EH (cell line): ENCODE measurements around the gene BACH2.

Experiments
- DNase-seq: peaks from one replicate; pipeline ENCODE4 v3.0.0-alpha.2; 2015; ENCODE audit warnings: low read depth

BACH2 gene

GRCh38 chr6:90277302-90278011 lies 19.2 kb downstream of the BACH2 start:
- DNase-seq: no peak

- no peak for DNase-seq
Measured at GRCh38 chr6:90274451-90275030, 22.1 kb downstream of the BACH2 start.

GRCh38 chr6:90273863-90274262 lies 22.8 kb downstream of the BACH2 start:
- DNase-seq: no peak

GRCh38 chr6:90272895-90273294 lies 23.7 kb downstream of the BACH2 start:
- no peak for DNase-seq

GRCh38 chr6:90271831-90272230 lies 24.8 kb downstream of the BACH2 start:
- DNase-seq: no peak

- no peak for DNase-seq
Measured at GRCh38 chr6:90269334-90269733, 27.3 kb downstream of the BACH2 start.

- DNase-seq: no peak
Measured at GRCh38 chr6:90268178-90268577, 28.5 kb downstream of the BACH2 start.

- DNase-seq: no peak
Measured at GRCh38 chr6:90266905-90267621, 29.6 kb downstream of the BACH2 start.

GRCh38 chr6:90264561-90264960 lies 32.1 kb downstream of the BACH2 start:
- DNase-seq: no peak

GRCh38 chr6:90263633-90264032 lies 33.0 kb downstream of the BACH2 start:
- DNase-seq: peak; percentile 6

- no peak for DNase-seq
Measured at GRCh38 chr6:90261801-90262200, 34.8 kb downstream of the BACH2 start.

GRCh38 chr6:90257486-90257738 lies 39.2 kb downstream of the BACH2 start:
- no peak for DNase-seq

GRCh38 chr6:90256698-90257485 lies 39.8 kb downstream of the BACH2 start:
- peak; percentile 83 for DNase-seq

- no peak for DNase-seq
Measured at GRCh38 chr6:90253631-90254030, 43.0 kb downstream of the BACH2 start.

GRCh38 chr6:90251295-90251992 lies 45.2 kb downstream of the BACH2 start:
- no peak for DNase-seq

- DNase-seq: no peak
Measured at GRCh38 chr6:90250405-90250804, 46.2 kb downstream of the BACH2 start.

GRCh38 chr6:90249458-90249857 lies 47.2 kb downstream of the BACH2 start:
- no peak for DNase-seq

GRCh38 chr6:90249034-90249433 lies 47.6 kb downstream of the BACH2 start:
- DNase-seq: peak; percentile 38

GRCh38 chr6:90247262-90247661 lies 49.4 kb downstream of the BACH2 start:
- DNase-seq: no peak

- DNase-seq: no peak
Measured at GRCh38 chr6:90241229-90241880, 55.3 kb downstream of the BACH2 start.

- no peak for DNase-seq
Measured at GRCh38 chr6:90238496-90239266, 58.0 kb downstream of the BACH2 start.
